ENCODE data around the gene ZSWIM6. TPM values are rescaled to one million over a fixed set of nuclear protein-coding genes. Genes with fewer than 3 reads are reported as not detected.

ZSWIM6 gene
- total RNA-seq, 4 donors from 2014 or later: 1.9 to 4.0 (median 3.0) TPM

GRCh38 chr5:61342071-61342501 is 10.0 kb downstream of the ZSWIM6 start:
- ATAC-seq: no peak

GRCh38 chr5:61344187-61344944 is 12.3 kb downstream of the ZSWIM6 start:
- in situ Hi-C loops (cut with MboI; ENCODE audit: low sequenced_read_pairs in 4 of 4) (loop anchor here in 3 of 4 donors (25.0 kb wide), 2 partner anchors 182 to 407 kb away; partner anchors contain the start of genes SMIM15 (in 2 of the 3), ERCC8 (in 1 of the 3) and NDUFAF2 (in 1 of the 3)), intact Hi-C loops (cut with DNase I; ENCODE audit: low total_unique reads) (no loop called here)
- H3K27ac ChIP-seq: no peak overlapping the region
- TF ChIP-seq CTCF (IDR thresholded peaks at IDR 0.05 in 4 of 5, conservative IDR thresholded peaks at IDR 0.05 in 1 of 5): no peak
- TF ChIP-seq POLR2A (IDR thresholded peaks at IDR 0.05): no peak
- no peaks in the 10 kb centered on the region for H3K9me3 ChIP-seq
- H3K36me3 ChIP-seq: no peaks in the 10 kb centered on the region
- no peaks in the 10 kb centered on the region for H3K27me3 ChIP-seq
- ATAC-seq: no peak
- no peak overlapping the region for H3K4me3 ChIP-seq
- DNase-seq: no peak
- H3K4me1 ChIP-seq: peaks cover 31 to 38% of the 10 kb centered on the region in 2 donors

More at GRCh38 chr5:61342071-61342501, 10.0 kb downstream of the ZSWIM6 start:
- TF ChIP-seq CTCF (IDR thresholded peaks at IDR 0.05 in 4 of 5, conservative IDR thresholded peaks at IDR 0.05 in 1 of 5) (no peak), POLR2A (IDR thresholded peaks at IDR 0.05) (no peak)
- no peaks in the 10 kb centered on the region for H3K36me3 ChIP-seq
- peaks cover 20 to 29% of the 10 kb centered on the region in 2 donors for H3K4me1 ChIP-seq
- no peak for DNase-seq
- in situ Hi-C loops (cut with MboI; ENCODE audit: low sequenced_read_pairs in 4 of 4): loop anchor here in 3 of 4 donors (25.0 kb wide), 2 partner anchors 180 to 405 kb away; partner anchors contain the start of genes SMIM15 (in 2 of the 3), ERCC8 (in 1 of the 3) and NDUFAF2 (in 1 of the 3)
- H3K9me3 ChIP-seq: no peaks in the 10 kb centered on the region
- H3K27me3 ChIP-seq: no peaks in the 10 kb centered on the region
- H3K27ac ChIP-seq: no peak overlapping the region
- H3K4me3 ChIP-seq: no peak overlapping the region
- intact Hi-C loops (cut with DNase I; ENCODE audit: low total_unique reads): no loop called here

- no peak overlapping the region for H3K27ac ChIP-seq
- DNase-seq: no peak
- in situ Hi-C loops (cut with MboI; ENCODE audit: low sequenced_read_pairs in 4 of 4): loop anchor here in 3 of 4 donors (25.0 kb wide), 2 partner anchors 184 to 409 kb away; partner anchors contain the start of genes SMIM15 (in 2 of the 3), ERCC8 (in 1 of the 3) and NDUFAF2 (in 1 of the 3)
- H3K4me3 ChIP-seq: no peak overlapping the region
- peaks cover 48% of the 10 kb centered on the region in 2 donors for H3K4me1 ChIP-seq
- ATAC-seq: no peak
- H3K36me3 ChIP-seq: no peaks in the 10 kb centered on the region
- no peaks in the 10 kb centered on the region for H3K9me3 ChIP-seq
- intact Hi-C loops (cut with DNase I; ENCODE audit: low total_unique reads): no loop called here
- H3K27me3 ChIP-seq: no peaks in the 10 kb centered on the region
- TF ChIP-seq POLR2A (IDR thresholded peaks at IDR 0.05) (no peak), CTCF (IDR thresholded peaks at IDR 0.05 in 4 of 5, conservative IDR thresholded peaks at IDR 0.05 in 1 of 5) (no peak)
These were observed 14.5 kb downstream of the ZSWIM6 start for GRCh38 chr5:61346511-61346910.

- TF ChIP-seq POLR2A (IDR thresholded peaks at IDR 0.05) (no peak), CTCF (IDR thresholded peaks at IDR 0.05 in 4 of 5, conservative IDR thresholded peaks at IDR 0.05 in 1 of 5) (no peak)
- DNase-seq (no peak), ATAC-seq (no peak)
- in situ Hi-C loops (cut with MboI; ENCODE audit: low sequenced_read_pairs in 4 of 4) (loop anchor here in 3 of 4 donors (25.0 kb wide), 2 partner anchors 185 to 410 kb away; partner anchors contain the start of genes SMIM15 (in 2 of the 3), ERCC8 (in 1 of the 3) and NDUFAF2 (in 1 of the 3)), intact Hi-C loops (cut with DNase I; ENCODE audit: low total_unique reads) (no loop called here)
- no peaks in the 10 kb centered on the region for H3K27me3 ChIP-seq
- no peak overlapping the region for H3K27ac ChIP-seq
- peaks cover 48% of the 10 kb centered on the region in 2 donors for H3K4me1 ChIP-seq
- no peak overlapping the region for H3K4me3 ChIP-seq
- H3K36me3 ChIP-seq: no peaks in the 10 kb centered on the region
- H3K9me3 ChIP-seq: no peaks in the 10 kb centered on the region
These were observed 15.0 kb downstream of the ZSWIM6 start for GRCh38 chr5:61347080-61347479.
